ENCODE data around the gene KSR1.
"Not testable (repeated sequence)": the region's sequence is repeated elsewhere in the genome, so short reads cannot be mapped to it uniquely, and the experiment has no call there.

The KSR1 gene

GRCh38 chr17:27609611-27610303 lies 153.5 kb downstream of the KSR1 start:
- no peak for DNase-seq (ENCODE audit: low read depth)

GRCh38 chr17:27610304-27610677 lies 154.0 kb downstream of the KSR1 start:
- DNase-seq (ENCODE audit: low read depth): no peak

- no peak for DNase-seq (ENCODE audit: low read depth)
These were observed 156.0 kb downstream of the KSR1 start for GRCh38 chr17:27612160-27612770.

- no peak for DNase-seq (ENCODE audit: low read depth)
These were observed 157.2 kb downstream of the KSR1 start for GRCh38 chr17:27613433-27613832.

DNA sequence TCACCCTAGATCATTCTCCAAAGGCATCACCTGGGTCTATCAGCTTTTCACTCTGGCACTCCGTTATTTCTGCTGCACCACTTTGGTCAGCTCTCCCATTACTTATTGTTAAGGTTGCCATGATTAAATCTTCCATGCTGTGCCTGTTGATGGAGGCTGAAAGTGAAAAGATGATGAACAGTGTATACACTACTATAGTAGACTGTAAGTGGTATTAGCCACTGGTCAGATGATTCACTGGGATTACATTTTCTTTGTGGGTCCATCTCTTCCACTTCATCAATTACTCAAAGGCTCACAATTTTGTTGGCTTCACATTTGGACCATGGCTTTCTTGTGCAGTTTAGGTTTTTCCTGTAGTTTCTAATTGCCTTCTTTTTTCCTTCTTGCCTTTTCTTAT lies 158.9 kb downstream of the KSR1 start:
- no peak for DNase-seq (ENCODE audit: low read depth)

GRCh38 chr17:27616414-27616813 lies 160.2 kb downstream of the KSR1 start:
- DNase-seq (ENCODE audit: low read depth): no peak

GRCh38 chr17:27618417-27618816 lies 162.2 kb downstream of the KSR1 start:
- DNase-seq (ENCODE audit: low read depth): no peak

DNA sequence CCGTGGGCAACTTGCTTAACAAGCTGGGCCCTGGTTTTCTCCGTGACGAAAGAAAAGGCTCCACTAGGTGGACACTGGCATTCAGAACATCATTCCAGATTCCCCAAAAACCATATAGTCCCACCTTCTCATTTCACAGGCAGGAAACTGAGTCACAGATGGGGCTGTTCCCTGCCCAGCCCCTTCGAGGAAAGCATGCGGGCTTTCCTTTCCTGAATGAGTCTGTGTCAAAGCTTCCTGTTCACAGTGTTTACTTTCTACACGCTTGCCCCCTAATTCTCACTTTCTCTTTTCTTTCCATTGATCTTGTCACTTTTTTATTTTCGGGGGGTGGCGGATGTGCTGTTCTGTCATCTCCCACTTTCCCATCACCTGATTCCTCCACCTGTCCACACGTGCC lies 164.5 kb downstream of the KSR1 start:
- no peak for DNase-seq (ENCODE audit: low read depth)

DNA sequence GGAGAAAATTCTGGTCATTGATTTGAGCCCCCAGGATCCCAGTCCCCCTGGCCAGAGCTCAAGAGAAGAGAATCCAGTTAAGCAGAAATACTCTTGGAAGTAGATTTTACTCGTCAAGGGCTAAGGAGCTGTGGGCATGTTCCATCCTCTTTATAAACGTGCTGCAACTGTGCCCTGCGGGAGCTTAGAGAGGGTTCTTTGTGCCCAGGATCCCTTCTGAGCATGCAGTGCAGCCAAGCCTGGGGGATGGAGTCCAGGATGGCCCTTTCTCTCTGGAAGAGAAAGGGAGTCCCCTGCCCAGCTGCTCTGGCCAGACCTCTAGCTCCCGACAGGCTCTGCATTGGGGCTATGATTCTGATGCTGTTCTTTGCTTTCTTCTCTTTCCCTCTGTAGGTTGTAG lies 165.3 kb downstream of the KSR1 start:
- no peak for DNase-seq (ENCODE audit: low read depth)

- DNase-seq (ENCODE audit: low read depth): no peak
These were observed 165.8 kb downstream of the KSR1 start for GRCh38 chr17:27621942-27622559.

DNA sequence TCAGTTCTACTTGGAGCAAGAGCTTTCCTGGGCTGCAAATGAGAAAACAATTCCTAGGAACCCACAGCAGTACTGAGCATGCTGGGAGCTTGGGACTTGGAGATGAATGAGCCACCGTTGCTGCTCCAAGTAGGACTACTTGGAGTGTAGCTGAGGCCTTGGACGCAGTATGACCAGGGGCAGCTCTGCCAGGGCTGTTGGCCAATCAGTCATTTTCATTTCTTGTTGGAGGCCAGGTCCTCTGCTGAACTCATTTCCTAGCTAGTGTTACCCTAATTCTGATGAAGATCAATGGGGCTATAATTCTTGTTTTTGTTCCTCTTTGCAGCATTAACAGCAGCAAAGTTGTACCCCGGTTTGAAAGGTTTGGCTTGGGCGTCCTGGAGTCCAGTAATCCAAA lies 166.7 kb downstream of the KSR1 start:
- no peak for DNase-seq (ENCODE audit: low read depth)

GRCh38 chr17:27623614-27624013 lies 167.4 kb downstream of the KSR1 start:
- DNase-seq (ENCODE audit: low read depth): no peak

DNA sequence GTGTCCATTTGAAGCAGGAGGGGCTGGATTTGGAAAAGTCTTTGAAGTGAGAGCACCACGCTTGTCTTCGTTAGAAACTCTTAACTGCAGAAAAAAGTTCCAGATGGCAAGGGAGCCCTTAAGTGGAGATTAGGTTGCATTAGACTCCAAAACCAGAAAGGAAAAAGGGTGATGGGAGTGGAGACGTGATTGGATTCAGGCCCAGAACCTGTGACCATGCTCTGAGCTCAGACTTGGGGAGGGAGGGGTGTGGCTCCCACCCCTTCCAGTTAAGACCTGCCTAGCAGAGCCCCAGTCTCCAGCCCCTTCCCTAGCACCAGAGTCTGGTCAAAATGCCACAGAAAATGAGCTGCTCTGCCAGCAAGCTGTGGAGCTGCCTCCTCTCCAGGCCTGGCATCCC lies 168.3 kb downstream of the KSR1 start:
- no peak for DNase-seq (ENCODE audit: low read depth)

DNA sequence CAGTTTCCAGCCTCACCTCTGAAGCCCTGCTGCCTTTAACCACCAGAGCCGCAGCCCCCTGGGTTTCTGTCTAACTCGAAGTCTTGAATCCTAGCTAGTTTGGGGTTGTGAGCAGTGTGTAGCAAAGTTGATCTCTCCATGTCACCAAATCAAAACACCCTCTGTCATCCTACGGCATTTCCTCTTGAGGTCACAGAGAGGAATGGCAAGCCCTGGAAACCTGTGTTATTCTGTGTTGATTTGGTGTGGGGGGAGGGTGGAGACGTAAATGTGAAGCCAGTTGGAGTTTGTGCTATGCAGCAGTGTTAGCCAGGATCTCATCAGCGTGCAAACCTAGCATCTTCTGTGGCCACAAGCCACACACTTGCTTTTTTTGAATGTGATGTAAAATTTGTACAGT lies 169.6 kb downstream of the KSR1 start:
- no peak for DNase-seq (ENCODE audit: low read depth)

GRCh38 chr17:27627514-27627913 lies 171.3 kb downstream of the KSR1 start:
- DNase-seq (ENCODE audit: low read depth): no peak

GRCh38 chr17:27628376-27628775 lies 172.1 kb downstream of the KSR1 start:
- no peak for DNase-seq (ENCODE audit: low read depth)

DNA sequence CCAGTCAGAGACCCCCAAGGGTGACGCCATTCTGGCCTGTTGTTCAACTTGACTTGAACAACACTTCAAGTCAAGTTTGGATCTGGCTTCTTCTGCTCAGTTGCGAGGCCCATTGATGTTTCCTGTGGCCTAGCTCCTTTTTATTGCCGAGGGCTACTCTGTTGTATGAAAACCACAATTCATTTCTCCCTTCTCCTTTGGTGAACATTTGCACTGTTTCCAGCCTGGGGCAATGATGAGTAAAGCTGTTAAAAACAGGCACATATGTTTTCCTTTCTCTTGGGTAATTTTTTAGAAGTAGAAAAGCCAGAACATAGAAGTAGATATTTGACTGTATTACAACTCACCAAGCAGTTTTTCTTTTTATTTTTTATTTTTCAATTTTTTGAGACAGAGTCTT lies 173.0 kb downstream of the KSR1 start:
- not testable (repeated sequence) for DNase-seq (ENCODE audit: low read depth)

- DNase-seq (ENCODE audit: low read depth): no peak
These were observed 174.6 kb downstream of the KSR1 start, which contains the start of gene LGALS9 for GRCh38 chr17:27630607-27631410. LGALS9 (plus strand) TSS chr17:27631188; CDS start chr17:27631266, 78 bp downstream.

GRCh38 chr17:27631411-27631760 lies 175.1 kb downstream of the KSR1 start:
- DNase-seq (ENCODE audit: low read depth): no peak

- DNase-seq (ENCODE audit: low read depth): no peak
These were observed 175.9 kb downstream of the KSR1 start for GRCh38 chr17:27631897-27632725.

GRCh38 chr17:27632766-27633165 lies 176.5 kb downstream of the KSR1 start:
- DNase-seq (ENCODE audit: low read depth): not testable (repeated sequence)
